T-helper 2 cell (primary cell): ENCODE data around the gene P2RX4.
"Not testable (repeated sequence)": the region's sequence is repeated elsewhere in the genome, so short reads cannot be mapped to it uniquely, and the experiment has no call there.

ENCODE experiments used
- DNase-seq, 5 experiments: peaks; one replicate each; pipeline versions ENCODE4 v3.0.0 to v3.0.0-alpha.2; 2012 to 2022

The P2RX4 gene

DNA sequence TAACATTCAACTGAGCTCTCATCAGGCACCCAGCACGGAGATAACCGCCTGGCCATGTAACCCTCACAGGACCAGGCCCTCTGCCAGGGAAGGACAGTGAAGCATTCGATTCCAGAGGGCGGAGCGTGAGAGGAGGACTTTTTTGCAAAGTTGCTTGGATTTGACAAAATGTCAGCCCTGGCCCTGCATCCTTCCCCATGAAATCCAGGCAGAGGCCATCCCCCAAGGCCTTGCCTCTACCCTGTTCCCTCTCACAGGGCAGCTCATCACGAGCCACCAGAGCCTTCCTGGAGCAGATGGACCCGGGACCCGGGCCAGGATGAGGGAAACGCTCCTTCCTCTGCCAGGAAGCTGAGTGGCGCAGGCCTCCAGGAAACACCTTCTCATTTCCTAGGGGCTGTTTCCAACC, 69.6 kb downstream of the P2RX4 start:
- DNase-seq: no peak

DNA sequence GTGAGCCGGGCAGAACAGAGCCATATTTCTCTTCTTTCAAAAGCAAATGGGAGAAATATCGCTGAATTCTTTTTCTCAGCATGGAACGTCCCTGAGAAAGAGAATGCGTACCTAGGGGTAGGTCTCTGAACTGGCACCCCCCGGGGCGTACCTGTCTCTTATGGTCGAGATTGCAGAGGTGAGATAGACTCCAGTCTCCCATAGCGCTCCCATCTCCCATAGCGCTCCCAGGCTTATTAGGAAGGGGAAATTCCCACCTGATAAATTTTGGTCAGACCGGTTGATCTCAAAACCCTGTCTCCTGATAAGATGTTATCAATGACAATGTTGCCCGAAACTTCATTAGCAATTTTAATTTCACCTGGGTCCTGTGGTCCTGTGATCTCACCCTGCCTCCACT, 70.6 kb downstream of the P2RX4 start:
- DNase-seq: not testable (repeated sequence)

GRCh38 chr12:121281116-121281515, 71.2 kb downstream of the P2RX4 start:
- not testable (repeated sequence) for DNase-seq

DNA sequence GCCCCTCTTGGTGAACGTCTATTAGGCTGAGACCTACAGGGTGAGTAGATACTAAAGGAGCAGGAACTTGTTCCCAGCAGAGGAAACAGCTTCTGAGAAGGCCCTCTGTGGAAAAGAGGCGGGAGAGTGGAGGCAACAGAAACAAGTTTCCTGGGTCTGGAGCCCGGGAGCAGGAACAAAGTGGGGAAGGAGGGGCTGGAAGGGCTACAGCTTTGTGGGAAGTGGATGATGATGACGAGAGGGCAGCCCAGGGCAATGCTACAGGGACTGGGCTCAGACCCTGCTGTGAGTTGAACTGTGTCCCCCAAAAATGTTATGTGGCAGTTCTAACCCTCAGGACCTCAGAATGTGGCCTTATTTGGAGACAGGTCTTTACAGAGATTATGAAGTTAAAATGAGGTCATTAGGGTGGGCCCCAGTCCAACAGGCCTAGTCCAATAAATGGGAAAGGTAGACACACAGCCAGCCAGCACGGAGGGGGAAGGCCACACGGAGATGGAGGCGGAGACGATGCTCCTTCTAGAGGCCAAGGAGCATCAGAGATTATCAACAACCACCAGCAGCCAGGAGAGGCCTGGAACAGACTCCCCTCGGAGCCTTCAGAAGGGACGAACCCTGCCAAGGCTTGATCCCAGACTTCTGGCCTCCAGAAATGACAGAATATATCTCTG, 72.3 kb downstream of the P2RX4 start:
- no peak for DNase-seq

DNA sequence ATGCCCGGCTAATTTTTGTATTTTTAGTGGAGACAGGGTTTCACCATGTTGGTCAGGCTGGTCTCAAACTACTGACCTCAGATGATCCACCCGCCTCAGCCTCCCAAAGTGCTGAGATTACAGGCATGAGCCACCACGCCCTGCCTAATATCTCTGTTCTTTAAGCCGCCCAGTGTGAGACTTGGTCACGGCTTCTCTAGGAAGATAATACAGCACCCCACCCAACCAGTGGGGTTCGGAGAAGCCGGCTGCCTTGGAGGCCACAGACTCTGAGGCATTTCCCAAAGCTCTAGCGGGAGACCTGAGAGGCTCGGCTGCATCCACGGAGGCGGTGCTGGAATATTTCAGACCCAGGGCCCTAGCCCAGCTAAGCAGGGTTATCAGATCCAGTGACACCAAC, 73.0 kb downstream of the P2RX4 start:
- not testable (repeated sequence) for DNase-seq

- DNase-seq: no peak
Observed at GRCh38 chr12:121283388-121283787, 73.5 kb downstream of the P2RX4 start.
